Vagina (tissue), 2 donors: ENCODE results near the gene ABHD16A.

Experiments
- CTCF ChIP-seq, 3 experiments: fragments of 450-650 bp in 2 of 3; fragments of 200-600 bp in 1 of 3; sonication (generic) in 1 of 3; IDR thresholded peaks; one replicate each; pipeline ENCODE4 v1.5.1; 2017 to 2019; ENCODE audit warnings: antibody characterized with exemption in 3 of 3, mild to moderate bottlenecking in 2 of 3, moderate library complexity in 2 of 3
- POLR2A ChIP-seq, 2 donors: fragments of 450-650 bp; IDR thresholded peaks; one replicate each; pipeline ENCODE4 v1.6.1; 2017; ENCODE audit warnings: antibody characterized with exemption in 2 of 2, mild to moderate bottlenecking in 2 of 2, moderate library complexity in 2 of 2
- POLR2AphosphoS5 ChIP-seq, 2 donors: sonication (generic); formaldehyde crosslinking; IDR thresholded peaks; one replicate each; pipeline ENCODE4 v1.9.0; 2017; ENCODE audit warnings: antibody characterized with exemption in 2 of 2, mild to moderate bottlenecking in 2 of 2, low read depth in 1 of 2; ENCODE audit not compliant: insufficient read depth in 1 of 2

- TF ChIP-seq CTCF (IDR thresholded peaks at IDR 0.05) (no peak), POLR2A (IDR thresholded peaks at IDR 0.05) (no peak), POLR2AphosphoS5 (IDR thresholded peaks at IDR 0.05; ENCODE audit: insufficient read depth in 1 of 2, low read depth in 1 of 2) (no peak)
Measured at GRCh38 chr6:31657406-31658157, 45.5 kb downstream of the ABHD16A start.
